ENCODE data around the gene RBM19. TPM values are rescaled to one million over a fixed set of nuclear protein-coding genes. Genes with fewer than 3 reads are reported as not detected.

Gene RBM19
- total RNA-seq, 8 experiments from 2014 or later: 9.0 to 51.7 (median 20.2) TPM

- WGBS, 10 experiments: 21 to 100% (median 67%) methylated on average over 1 to 9 of the region's 10 CpGs; no CpG with 5 or more reads in 1 of the 10 experiments
Observed at GRCh38 chr12:113766879-113767878, 198.9 kb downstream of the RBM19 start.

More at GRCh38 chr12:113766879-113767878, 198.9 kb downstream of the RBM19 start:
- Histone ChIP-seq H3K4me3 (no peak overlapping the region), H3K4me1 (replicated peaks in 1 of 2) (peaks cover 42 to 50% of the 10 kb centered on the region in 2 donors), H3K27ac (no peak overlapping the region)
- in situ Hi-C loops (cut with MboI; ENCODE audit: low pct_unique_long_range_greater_than_20kb in 2 of 9, low sequenced_read_pairs in 9 of 9, unreplicated experiment in 9 of 9): no loop called here
- ATAC-seq (replicated peaks in 6 of 8): peak; percentile 47 to 84 (median 60)

All from motor neuron (in vitro differentiated cells).